NOMO-1 treated with dmso at 0.1 percent for 144 hours (cell line): ENCODE results near the gene SOX13.

Experiments
- DNase-seq: peaks from one replicate; lab custom pipeline; 2025; ENCODE audit not compliant: unreplicated experiment; lab: John Stamatoyannopoulos, UW

SOX13 gene

GRCh38 chr1:204062106-204062505 lies 10.8 kb upstream of the SOX13 start:
- DNase-seq, result no peak

- DNase-seq, result no peak
These were observed 7.5 kb upstream of the SOX13 start for GRCh38 chr1:204065174-204065985.

- DNase-seq, result no peak
These were observed 7.0 kb upstream of the SOX13 start for GRCh38 chr1:204065986-204066300.

GRCh38 chr1:204067935-204068334 lies 5.0 kb upstream of the SOX13 start:
- no peak for DNase-seq

GRCh38 chr1:204069887-204070286 lies 3.0 kb upstream of the SOX13 start:
- DNase-seq, result no peak

- DNase-seq, result no peak
These were observed 2.0 kb upstream of the SOX13 start for GRCh38 chr1:204070895-204071294.

- DNase-seq, result no peak
These were observed 940 bp downstream of the SOX13 start for GRCh38 chr1:204073837-204074273.

- no peak for DNase-seq
These were observed 1.6 kb downstream of the SOX13 start for GRCh38 chr1:204074274-204075138.

- DNase-seq, result no peak
These were observed 2.2 kb downstream of the SOX13 start for GRCh38 chr1:204075139-204075521.

GRCh38 chr1:204075890-204076846 lies 3.3 kb downstream of the SOX13 start:
- no peak for DNase-seq

- no peak for DNase-seq
These were observed 4.0 kb downstream of the SOX13 start for GRCh38 chr1:204076891-204077290.

GRCh38 chr1:204077979-204078696 lies 5.2 kb downstream of the SOX13 start:
- DNase-seq, result no peak

- no peak for DNase-seq
These were observed 6.7 kb downstream of the SOX13 start for GRCh38 chr1:204079608-204079999.

- DNase-seq, result no peak
These were observed 7.4 kb downstream of the SOX13 start for GRCh38 chr1:204080163-204080903.

- no peak for DNase-seq
These were observed 8.4 kb downstream of the SOX13 start for GRCh38 chr1:204081164-204081790.

GRCh38 chr1:204081791-204082513 lies 9.0 kb downstream of the SOX13 start:
- no peak for DNase-seq

GRCh38 chr1:204083491-204083890 lies 10.6 kb downstream of the SOX13 start:
- no peak for DNase-seq

GRCh38 chr1:204084247-204084772 lies 11.4 kb downstream of the SOX13 start:
- no peak for DNase-seq
